HG03045 (cell line): Measurements from ENCODE around the gene VSIG10.
A peak's percentile ranks its signal among the peaks of the same experiment; 100 is the strongest.
"Not testable (repeated sequence)": the region's sequence is repeated elsewhere in the genome, so short reads cannot be mapped to it uniquely, and the experiment has no call there.

Source experiments
- ATAC-seq: cut with Tn5 transposase; IDR thresholded peaks from one replicate; pipeline ENCODE4 v1.9.1; 2021; ENCODE audit warnings: mild to moderate bottlenecking, moderate library complexity; ENCODE audit not compliant: unreplicated experiment

Gene VSIG10, protein sequence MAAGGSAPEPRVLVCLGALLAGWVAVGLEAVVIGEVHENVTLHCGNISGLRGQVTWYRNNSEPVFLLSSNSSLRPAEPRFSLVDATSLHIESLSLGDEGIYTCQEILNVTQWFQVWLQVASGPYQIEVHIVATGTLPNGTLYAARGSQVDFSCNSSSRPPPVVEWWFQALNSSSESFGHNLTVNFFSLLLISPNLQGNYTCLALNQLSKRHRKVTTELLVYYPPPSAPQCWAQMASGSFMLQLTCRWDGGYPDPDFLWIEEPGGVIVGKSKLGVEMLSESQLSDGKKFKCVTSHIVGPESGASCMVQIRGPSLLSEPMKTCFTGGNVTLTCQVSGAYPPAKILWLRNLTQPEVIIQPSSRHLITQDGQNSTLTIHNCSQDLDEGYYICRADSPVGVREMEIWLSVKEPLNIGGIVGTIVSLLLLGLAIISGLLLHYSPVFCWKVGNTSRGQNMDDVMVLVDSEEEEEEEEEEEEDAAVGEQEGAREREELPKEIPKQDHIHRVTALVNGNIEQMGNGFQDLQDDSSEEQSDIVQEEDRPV

DNA sequence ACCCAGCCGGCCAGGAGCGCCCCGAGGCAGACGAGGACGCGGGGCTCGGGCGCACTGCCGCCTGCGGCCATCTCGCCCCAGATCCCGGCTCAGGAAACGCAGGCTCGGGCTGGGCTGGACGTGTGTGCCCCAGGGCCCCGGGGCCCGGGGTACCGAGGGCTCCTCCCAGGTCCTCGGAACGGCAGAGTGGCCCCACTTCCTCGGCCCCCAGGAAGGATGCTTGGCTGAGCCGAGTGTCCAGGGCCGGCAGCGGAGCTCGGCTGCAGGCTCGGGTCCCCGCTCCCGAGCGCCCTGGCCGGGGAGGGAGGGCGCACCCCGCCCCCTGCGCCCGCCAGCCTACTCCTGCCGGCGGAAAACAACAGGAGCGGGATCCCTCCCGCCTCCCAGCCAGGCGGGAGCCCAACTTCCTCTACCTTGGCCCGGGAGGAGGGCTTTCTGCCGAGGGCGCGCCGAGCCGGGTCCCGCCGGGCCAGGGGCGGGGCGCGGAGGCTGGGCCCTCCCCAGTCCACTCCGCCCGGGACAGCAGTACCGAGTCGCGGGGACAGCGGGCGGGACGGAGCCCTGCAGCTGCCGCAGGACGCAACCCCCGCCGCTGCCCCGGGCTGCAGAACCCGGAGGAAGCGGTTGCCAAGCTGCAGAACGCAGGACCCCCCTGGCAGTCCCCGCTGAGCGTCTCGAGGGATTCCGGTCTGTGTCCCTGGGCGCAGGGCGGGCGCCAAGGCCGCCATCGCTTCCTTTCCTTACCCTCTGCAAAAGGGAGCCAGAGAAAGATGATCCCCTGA lies at the start of gene VSIG10:
VSIG10 (minus strand) TSS at position 411 of the 782 bp plus-strand sequence; CDS start at position 71, 340 bp downstream.
- no peak for ATAC-seq

DNA sequence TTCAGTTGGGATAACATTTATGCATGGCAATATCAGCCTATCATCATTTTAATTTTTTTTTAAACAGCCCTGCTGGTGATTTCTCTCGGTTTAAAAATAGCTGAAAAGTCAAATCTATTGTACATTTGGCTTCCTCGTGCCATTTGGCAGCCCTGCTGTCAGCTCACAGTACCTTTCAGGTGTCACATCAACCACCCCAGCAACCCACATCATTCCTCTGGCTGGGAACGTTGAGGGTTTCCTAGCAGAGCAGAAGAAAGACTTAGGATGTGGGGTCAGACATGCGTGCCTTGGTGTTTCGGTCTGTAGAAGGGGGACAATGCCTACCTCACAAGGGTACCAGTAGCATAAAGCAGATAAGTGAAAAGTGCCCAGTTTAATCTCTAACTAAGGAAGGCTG lies 47.9 kb upstream of the VSIG10 start:
- ATAC-seq: no peak

DNA sequence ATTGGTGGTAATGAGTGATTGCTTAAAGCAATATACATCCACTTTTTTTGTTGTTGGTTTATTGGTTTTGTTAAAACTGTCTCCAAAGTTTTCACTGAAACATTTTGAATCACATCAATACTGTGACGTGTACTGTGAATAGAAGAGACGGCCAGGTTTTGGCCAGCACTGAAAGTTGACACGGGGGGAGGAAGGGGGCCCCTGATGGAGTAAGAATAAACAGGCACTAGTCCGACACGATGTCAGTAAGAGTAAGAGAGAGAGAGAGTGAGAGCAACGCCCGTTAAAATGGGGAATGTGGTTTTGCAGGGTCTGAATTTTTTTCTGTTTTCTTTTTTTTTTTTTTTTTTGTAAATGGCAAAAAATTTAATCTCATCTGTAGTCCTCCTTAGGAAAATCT lies 46.8 kb upstream of the VSIG10 start:
- no peak for ATAC-seq

DNA sequence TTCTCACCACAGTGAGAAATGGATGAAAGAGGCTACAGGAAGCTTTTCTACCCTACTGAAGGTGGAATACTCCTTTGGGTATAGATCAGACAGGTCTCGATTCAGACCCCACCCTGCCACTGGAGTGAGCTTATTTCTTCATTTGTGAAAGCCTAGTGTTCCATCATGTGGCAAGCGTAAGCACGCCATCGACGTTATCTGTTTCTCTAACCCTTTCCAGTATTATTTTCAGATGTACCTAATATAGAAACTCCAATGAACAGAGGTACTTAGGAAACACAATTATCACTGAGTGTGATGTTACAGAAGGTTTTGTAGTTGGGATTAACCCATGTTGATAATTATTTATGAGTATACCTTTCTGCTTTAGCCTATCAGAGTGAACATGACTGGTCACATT lies 44.5 kb upstream of the VSIG10 start:
- no peak for ATAC-seq

DNA sequence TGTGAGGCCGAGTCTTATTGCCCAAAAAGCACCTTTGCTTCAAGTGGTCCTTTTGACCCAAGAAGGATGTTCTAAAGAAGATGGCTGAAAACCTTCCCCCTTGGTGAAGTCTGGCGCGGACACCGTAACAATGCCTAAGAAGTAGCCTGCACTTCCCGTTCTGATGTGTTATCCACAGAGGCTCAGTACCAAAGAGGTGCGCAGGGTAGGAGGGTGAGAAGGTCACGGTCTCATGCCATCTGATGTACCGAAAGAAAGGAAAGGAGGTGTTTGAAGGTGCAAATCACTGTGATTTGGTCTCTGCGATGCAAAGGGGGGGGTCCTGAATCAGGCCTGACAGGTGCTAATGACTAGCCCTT lies 42.0 kb upstream of the VSIG10 start:
- ATAC-seq: no peak

DNA sequence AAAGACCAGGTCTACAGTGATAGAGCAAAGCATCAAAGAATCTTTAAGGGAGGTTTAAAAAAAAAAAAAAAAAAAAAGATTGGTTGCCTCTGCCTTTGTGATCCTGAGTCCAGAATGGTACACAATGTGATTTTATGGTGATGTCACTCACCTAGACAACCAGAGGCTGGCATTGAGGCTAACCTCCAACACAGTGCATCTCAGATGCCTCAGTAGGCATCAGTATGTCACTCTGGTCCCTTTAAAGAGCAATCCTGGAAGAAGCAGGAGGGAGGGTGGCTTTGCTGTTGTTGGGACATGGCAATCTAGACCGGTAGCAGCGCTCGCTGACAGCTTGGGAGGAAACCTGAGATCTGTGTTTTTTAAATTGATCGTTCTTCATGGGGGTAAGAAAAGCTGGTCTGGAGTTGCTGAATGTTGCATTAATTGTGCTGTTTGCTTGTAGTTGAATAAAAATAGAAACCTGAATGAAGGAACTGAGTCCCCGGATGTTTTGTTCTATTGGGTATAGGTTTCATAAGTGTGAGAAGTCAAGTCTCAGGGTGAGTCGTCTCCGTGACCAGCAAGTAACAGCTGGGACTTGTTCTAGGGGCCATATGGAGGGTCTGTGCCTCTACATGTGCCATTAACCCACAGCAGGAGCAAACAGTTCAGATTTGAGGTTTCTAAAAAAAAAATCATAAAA lies 41.4 kb upstream of the VSIG10 start:
- ATAC-seq: no peak

DNA sequence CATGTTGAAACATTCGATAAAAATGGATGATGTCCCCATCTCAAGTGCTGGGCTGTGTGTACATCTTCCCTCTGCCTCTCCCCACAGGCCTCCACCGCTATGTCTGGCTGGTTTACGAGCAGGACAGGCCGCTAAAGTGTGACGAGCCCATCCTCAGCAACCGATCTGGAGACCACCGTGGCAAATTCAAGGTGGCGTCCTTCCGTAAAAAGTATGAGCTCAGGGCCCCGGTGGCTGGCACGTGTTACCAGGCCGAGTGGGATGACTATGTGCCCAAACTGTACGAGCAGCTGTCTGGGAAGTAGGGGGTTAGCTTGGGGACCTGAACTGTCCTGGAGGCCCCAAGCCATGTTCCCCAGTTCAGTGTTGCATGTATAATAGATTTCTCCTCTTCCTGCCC lies 40.7 kb upstream of the VSIG10 start:
- no peak for ATAC-seq

DNA sequence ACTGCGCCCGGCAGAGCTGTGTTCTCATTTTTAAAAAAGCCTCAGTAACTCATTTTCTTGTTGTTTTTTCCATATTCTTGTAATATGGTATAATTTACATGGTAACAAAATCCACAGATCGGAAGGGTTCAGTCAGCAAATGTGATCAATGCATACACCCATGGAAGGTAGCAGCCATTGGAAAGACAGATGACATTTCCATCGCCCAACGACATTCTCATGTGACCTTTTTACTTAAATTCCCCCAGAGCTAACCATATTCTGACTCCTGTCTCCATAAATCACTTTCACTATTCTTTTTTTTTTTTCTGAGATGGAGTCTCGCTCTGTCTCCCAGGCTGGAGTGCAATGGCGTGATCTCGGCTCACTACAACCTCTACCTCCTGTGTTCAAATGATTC lies 37.0 kb upstream of the VSIG10 start:
- ATAC-seq: no peak

DNA sequence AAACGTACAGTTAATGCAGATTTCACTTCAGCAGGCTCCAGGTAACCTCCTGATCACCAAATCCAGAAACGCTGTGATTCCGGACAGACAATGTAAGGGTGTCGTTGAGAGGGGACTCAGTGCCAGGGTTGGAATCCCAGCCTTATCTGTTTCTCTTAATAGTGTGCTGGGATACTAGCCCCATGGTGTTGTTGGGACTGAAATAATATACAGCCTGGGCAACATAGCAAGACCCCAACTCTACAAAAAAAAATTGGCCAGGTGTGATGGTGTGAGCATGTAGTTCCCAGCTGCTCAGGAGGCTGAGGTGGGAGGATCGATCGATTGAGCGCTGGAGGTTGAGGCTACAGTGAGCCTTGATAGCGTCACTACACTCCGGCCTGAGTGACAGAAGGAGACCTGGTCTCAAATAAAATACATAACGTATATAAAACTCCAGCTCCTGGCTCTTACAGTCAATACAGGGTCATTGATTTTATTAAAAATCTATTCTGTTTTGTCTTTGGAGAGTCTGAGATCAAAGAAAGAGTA lies 33.4 kb upstream of the VSIG10 start:
- ATAC-seq: no peak

DNA sequence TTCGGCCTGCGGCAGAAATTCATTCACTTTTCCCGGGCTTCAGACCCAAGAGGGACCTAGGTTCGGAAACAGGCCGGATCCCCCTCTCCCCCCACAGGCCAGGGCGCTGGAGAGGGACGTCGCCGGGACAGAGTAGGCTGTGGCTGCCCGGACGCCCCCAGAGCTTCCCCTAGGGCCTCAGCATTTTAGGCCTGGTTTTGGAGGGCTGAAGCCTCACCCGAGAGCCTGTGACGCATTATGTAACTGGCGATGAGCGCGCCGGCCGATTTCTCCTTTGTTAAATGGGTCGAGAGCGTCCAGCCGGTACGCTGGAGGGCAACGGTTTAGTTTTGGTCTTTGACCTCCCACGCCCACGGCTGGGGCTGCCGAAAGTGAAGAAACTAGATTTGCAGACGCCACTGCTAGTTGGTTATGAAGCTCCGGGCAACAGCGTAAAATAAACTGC lies 32.8 kb upstream of the VSIG10 start:
- peak; percentile 35 for ATAC-seq

DNA sequence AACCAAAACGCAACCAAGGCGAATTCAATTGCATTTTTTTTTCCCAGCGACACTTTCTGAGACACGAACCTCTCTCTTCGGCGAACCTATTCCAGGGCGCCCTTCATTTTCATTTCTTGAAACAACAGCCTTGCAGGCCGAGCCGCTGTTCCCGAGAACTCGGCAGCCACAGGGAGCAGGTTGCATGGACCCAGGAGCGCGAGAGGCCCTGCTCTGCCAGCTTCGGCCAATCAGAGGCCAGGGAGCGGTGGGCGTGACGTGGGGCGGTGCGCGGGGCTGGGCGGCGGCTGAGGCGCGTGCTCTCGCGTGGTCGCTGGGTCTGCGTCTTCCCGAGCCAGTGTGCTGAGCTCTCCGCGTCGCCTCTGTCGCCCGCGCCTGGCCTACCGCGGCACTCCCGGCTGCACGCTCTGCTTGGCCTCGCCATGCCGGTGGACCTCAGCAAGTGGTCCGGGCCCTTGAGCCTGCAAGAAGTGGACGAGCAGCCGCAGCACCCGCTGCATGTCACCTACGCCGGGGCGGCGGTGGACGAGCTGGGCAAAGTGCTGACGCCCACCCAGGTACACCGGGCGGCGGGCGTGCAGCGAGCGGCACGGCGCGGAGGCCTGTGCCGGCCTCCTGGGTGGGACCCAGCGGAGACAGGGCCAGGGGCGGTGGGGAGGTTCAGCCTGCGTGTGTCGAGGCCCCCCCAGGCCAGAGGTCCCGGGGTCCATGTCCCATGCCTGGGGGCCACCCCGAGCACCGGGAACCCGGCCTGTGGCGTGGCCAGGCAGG lies 32.2 kb upstream of the VSIG10 start, which contains the start of gene PEBP1:
PEBP1 (plus strand) TSS at position 337 of the 771 bp plus-strand sequence; CDS start at position 423, 86 bp downstream.
- ATAC-seq: peak; percentile 95

DNA sequence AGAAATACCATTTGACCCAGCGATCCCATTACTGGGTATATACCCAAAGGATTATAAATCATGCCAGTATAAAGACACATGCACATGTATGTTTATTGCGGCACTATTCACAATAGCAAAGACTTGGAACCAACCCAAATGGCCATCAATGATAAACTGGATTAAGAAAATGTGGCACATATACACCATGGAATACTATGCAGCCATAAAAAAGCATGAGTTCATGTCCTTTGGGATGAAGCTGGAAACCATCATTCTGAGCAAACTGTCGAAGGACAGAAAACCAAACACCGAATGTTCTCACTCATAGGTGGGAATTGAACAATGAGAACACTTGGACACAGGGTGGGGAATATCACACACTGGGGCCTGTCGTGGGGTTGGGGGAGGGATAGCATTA lies 25.6 kb upstream of the VSIG10 start:
- not testable (repeated sequence) for ATAC-seq

DNA sequence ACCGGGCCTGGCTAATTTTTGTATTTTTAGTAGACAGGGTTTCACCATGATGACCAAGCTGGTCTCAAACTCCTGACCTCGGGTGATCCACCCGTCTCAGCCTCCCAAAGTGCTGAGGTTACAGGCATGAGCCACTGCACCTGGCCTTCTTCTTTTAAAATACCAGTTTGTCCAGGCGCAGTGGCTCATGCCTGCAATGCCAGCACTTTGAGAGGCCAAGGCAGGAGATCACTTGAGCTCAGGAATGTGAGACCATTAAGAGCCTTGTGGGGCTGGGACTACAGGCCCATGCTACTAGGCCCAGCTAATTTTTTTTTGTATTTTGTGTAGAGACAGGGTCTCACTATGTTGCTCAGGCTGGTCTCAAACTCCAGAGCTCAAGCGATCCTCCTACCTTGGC lies 24.1 kb upstream of the VSIG10 start:
- no peak for ATAC-seq

DNA sequence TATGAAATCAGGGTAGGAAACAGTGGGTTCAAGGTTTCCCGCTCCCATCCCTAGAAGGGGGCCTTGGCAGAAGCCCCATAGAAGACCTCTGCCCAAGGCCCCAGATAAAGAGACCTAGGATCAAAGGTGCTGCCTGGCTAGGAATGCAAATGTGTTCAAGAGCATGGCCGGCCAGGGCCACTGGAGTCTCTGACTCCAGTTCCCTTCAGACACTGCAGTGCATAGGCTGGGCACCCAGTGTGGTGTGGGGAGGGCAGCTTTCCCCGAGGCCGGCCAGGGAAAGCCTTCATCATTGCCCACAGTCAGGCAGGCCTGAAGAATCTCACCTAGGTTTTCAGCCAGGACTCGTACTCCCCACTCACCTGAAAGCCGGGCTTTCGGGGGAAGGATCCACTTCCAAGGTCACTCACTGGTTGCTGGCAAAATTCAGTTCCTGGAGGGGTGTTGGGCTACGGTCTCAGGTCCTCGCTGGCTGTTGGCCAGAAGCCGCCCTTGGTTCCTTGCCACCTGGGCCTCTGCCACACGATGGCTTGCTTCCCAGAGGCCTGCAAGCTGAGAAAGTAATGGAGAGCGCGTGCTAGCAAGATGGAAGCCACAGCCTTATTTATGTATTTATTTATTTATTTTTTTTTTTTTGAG lies 22.4 kb upstream of the VSIG10 start:
- no peak for ATAC-seq

DNA sequence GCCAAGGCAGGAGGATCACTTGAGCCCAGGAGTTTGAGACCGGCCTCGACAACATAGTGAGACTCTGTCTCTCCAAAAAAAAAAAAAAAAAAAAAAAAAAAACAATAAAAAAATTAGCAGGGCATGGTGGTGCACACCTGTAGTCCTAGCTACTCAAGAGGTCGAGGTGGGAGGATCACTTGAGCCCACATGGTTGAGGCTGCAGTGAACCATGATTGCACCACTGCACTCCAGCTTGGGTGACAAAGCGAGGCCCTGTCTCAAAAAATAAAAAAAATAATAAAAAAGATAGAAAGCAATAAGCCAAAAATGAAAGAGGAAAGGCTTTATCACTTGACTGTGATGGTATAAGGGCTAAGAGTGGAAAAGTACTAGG lies 21.9 kb upstream of the VSIG10 start:
- no peak for ATAC-seq

DNA sequence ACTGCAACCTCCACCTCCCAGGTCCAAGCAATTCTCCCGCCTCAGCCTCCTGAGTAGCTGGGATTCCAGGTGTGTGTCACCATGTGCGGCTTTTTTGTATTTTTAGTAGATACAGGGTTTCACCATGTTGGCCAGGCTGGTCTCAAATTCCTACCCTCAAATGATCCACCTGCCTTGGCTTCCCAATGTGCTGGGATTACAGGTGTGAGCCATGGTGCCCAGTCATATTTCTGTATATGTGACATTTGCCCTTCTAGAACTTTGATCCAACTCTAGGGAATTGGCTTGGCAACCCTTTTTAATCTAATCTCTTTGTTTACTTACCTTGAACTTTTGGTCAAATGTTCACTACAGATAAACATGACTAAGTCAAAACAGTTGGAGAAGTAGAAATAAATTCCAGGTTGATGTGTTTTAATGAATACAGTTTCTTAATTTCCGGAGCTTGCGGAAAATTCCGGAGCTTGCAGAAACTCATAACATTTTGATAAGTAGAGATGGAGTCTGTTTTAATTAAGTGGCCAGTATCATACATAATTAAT lies 20.6 kb upstream of the VSIG10 start:
- no peak for ATAC-seq

DNA sequence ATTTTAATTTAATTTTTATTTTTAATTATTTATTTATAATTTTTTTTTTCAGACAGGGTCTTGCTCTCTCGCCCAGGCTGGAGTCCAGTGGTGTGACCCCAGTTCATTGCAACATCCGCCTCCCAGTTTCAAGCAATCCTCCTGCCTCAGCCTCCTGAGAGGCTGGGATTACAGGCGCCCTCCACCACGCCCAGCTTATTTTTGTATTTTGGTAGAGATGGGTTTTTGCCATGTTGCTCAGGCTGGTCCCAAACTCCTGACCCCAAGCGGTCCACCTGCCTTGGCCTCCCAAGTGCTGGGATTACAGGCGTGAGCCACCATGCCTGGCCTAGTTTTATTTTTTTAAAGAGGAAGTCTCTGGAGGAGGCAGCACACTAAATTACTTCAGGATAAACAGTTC lies 18.5 kb upstream of the VSIG10 start:
- no peak for ATAC-seq

DNA sequence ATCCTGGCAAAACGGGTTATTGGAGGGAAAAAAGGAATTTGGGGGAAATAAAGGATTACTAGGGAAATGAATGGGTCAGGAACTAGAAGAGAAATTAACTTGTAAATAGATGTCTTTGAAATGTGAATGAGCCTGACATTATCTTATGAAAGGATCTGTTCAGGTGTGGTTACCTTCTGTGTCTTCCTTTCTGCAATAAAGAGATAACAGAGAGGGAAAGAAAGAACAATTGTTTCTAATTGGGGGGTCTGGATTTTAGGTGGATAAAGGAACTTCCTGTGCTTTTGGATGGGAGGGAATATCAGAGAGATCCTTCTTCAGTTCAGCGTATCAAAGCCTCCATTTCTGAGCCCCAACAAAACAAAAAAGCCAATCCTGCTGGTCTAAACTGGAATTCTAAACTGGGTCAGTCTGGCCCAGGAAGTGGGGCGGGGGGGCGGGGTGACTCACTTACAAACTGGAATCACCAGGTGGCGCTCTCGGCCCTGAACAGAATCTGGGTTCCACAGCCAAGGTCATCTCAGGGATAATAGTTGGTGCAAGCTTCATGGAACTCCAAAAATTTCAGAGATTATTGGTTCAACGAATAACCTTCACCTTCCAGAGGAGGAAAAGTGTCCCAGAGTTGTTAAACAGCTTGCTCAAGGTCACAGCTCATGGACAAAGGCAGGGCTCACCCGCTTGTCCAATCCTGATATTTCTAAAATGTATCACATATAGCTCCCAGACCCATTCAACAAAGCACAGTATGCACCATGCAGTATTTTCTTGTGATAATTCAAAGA lies 17.0 kb upstream of the VSIG10 start:
- ATAC-seq: peak; percentile 53

DNA sequence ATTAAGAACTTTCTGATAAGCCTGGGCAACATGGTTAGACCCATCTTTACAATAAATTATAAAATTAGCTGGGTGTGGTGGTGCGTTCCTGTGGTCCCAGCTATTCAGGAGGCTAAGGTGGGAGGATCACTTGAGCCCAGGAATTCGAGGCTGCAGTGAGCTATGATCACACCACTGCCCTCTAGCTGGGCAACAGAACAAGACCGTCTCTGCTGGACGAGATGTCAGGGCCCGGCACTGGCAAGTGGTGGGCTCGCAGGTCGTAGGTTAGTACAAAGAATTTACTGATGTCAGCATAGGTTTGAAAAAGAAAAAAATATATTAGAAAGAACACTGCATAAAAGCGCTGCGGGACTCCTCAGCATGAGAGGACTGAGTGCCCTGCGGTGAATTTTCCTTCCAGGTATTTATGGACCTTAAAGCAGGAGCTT lies 15.7 kb upstream of the VSIG10 start:
- no peak for ATAC-seq
